HEK293 (cell line): ENCODE measurements around the gene PGP.

ENCODE experiments used
- CTCF ChIP-seq: fragments of 450-650 bp; formaldehyde crosslinking; IDR thresholded peaks from 2 replicates; pipeline ENCODE4 v1.5.1; 2016; ENCODE audit warnings: missing biosample characterization, missing genetic modification characterization
- HOXC10 ChIP-seq: sonication (generic); formaldehyde crosslinking; IDR thresholded peaks from 2 replicates; pipeline ENCODE4 v1.8.1; 2023; ENCODE audit warnings: mild to moderate bottlenecking, missing genetic modification reagents
- YY1 ChIP-seq: fragments of 450-650 bp; formaldehyde crosslinking; IDR thresholded peaks from 2 replicates; pipeline ENCODE4 v1.5.1; 2018; ENCODE audit warnings: missing biosample characterization, missing genetic modification characterization
- ZFP69B ChIP-seq: fragments of 450-650 bp; formaldehyde crosslinking; IDR thresholded peaks from 2 replicates; pipeline ENCODE4 v1.5.1; 2016; ENCODE audit warnings: missing biosample characterization, missing genetic modification characterization
- ZNF18 ChIP-seq: fragments of 450-650 bp; formaldehyde crosslinking; IDR thresholded peaks from 2 replicates; pipeline ENCODE4 v1.5.1; 2016; ENCODE audit warnings: missing biosample characterization, missing genetic modification characterization
- ZNF211 ChIP-seq: fragments of 450-650 bp; formaldehyde crosslinking; IDR thresholded peaks from 2 replicates; pipeline ENCODE4 v1.5.1; 2016; ENCODE audit warnings: low read depth, missing biosample characterization, missing genetic modification characterization
- ZNF302 ChIP-seq: fragments of 450-650 bp; formaldehyde crosslinking; IDR thresholded peaks from 2 replicates; pipeline ENCODE4 v1.5.1; 2016; ENCODE audit warnings: missing biosample characterization, missing genetic modification characterization, low read depth
- ZNF501 ChIP-seq: fragments of 450-650 bp; formaldehyde crosslinking; IDR thresholded peaks from 2 replicates; pipeline ENCODE4 v1.5.1; 2016; ENCODE audit warnings: missing biosample characterization, missing genetic modification characterization
- ZNF776 ChIP-seq: fragments of 450-650 bp; formaldehyde crosslinking; IDR thresholded peaks from 2 replicates; pipeline ENCODE4 v1.5.0; 2017; ENCODE audit warnings: missing biosample characterization, missing genetic modification characterization, borderline replicate concordance
- ZNF792 ChIP-seq: fragments of 450-650 bp; formaldehyde crosslinking; IDR thresholded peaks from 2 replicates; pipeline ENCODE4 v1.5.1; 2016; ENCODE audit warnings: missing biosample characterization, missing genetic modification characterization
- TF ChIP-seq, protein P1 (sequence below): fragments of 450-650 bp; formaldehyde crosslinking; IDR thresholded peaks from 2 replicates; pipeline ENCODE4 v1.5.1; 2016; ENCODE audit warnings: missing biosample characterization, missing genetic modification characterization, low read depth
- TF ChIP-seq, protein P2 (sequence below): fragments of 450-650 bp; IDR thresholded peaks from 2 replicates; pipeline ENCODE4 v1.5.1; 2018; ENCODE audit warnings: missing biosample characterization, missing genetic modification characterization
- TF ChIP-seq, protein P3 (sequence below): fragments of 450-650 bp; formaldehyde crosslinking; conservative IDR thresholded peaks from 2 replicates; pipeline ENCODE4 v1.5.1; 2016; ENCODE audit warnings: low read depth, missing biosample characterization, missing genetic modification characterization
- TF ChIP-seq, protein P4 (sequence below): fragments of 450-650 bp; formaldehyde crosslinking; IDR thresholded peaks from 2 replicates; pipeline ENCODE4 v1.5.0; 2017; ENCODE audit warnings: missing biosample characterization, missing genetic modification characterization, borderline replicate concordance

- TF ChIP-seq ZNF501 (no peak), ZFP69B (tag by site-specific recombination) (no peak), ZNF776 (no peak), CTCF (tag by site-specific recombination) (no peak), ZNF18 (no peak), ZNF302 (tag by site-specific recombination) (no peak), ZNF211 (tag by site-specific recombination) (no peak), YY1 (tag by site-specific recombination) (no peak), ZNF792 (no peak), HOXC10 (no peak)
- TF ChIP-seq, protein P1, sequence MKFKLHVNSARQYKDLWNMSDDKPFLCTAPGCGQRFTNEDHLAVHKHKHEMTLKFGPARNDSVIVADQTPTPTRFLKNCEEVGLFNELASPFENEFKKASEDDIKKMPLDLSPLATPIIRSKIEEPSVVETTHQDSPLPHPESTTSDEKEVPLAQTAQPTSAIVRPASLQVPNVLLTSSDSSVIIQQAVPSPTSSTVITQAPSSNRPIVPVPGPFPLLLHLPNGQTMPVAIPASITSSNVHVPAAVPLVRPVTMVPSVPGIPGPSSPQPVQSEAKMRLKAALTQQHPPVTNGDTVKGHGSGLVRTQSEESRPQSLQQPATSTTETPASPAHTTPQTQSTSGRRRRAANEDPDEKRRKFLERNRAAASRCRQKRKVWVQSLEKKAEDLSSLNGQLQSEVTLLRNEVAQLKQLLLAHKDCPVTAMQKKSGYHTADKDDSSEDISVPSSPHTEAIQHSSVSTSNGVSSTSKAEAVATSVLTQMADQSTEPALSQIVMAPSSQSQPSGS (tag by site-specific recombination): no peak
- TF ChIP-seq, protein P2, sequence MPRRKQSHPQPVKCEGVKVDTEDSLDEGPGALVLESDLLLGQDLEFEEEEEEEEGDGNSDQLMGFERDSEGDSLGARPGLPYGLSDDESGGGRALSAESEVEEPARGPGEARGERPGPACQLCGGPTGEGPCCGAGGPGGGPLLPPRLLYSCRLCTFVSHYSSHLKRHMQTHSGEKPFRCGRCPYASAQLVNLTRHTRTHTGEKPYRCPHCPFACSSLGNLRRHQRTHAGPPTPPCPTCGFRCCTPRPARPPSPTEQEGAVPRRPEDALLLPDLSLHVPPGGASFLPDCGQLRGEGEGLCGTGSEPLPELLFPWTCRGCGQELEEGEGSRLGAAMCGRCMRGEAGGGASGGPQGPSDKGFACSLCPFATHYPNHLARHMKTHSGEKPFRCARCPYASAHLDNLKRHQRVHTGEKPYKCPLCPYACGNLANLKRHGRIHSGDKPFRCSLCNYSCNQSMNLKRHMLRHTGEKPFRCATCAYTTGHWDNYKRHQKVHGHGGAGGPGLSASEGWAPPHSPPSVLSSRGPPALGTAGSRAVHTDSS (tag by site-specific recombination): no peak
- TF ChIP-seq, protein P3, sequence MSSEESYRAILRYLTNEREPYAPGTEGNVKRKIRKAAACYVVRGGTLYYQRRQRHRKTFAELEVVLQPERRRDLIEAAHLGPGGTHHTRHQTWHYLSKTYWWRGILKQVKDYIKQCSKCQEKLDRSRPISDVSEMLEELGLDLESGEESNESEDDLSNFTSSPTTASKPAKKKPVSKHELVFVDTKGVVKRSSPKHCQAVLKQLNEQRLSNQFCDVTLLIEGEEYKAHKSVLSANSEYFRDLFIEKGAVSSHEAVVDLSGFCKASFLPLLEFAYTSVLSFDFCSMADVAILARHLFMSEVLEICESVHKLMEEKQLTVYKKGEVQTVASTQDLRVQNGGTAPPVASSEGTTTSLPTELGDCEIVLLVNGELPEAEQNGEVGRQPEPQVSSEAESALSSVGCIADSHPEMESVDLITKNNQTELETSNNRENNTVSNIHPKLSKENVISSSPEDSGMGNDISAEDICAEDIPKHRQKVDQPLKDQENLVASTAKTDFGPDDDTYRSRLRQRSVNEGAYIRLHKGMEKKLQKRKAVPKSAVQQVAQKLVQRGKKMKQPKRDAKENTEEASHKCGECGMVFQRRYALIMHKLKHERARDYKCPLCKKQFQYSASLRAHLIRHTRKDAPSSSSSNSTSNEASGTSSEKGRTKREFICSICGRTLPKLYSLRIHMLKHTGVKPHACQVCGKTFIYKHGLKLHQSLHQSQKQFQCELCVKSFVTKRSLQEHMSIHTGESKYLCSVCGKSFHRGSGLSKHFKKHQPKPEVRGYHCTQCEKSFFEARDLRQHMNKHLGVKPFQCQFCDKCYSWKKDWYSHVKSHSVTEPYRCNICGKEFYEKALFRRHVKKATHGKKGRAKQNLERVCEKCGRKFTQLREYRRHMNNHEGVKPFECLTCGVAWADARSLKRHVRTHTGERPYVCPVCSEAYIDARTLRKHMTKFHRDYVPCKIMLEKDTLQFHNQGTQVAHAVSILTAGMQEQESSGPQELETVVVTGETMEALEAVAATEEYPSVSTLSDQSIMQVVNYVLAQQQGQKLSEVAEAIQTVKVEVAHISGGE: no peak
- TF ChIP-seq, protein P4, sequence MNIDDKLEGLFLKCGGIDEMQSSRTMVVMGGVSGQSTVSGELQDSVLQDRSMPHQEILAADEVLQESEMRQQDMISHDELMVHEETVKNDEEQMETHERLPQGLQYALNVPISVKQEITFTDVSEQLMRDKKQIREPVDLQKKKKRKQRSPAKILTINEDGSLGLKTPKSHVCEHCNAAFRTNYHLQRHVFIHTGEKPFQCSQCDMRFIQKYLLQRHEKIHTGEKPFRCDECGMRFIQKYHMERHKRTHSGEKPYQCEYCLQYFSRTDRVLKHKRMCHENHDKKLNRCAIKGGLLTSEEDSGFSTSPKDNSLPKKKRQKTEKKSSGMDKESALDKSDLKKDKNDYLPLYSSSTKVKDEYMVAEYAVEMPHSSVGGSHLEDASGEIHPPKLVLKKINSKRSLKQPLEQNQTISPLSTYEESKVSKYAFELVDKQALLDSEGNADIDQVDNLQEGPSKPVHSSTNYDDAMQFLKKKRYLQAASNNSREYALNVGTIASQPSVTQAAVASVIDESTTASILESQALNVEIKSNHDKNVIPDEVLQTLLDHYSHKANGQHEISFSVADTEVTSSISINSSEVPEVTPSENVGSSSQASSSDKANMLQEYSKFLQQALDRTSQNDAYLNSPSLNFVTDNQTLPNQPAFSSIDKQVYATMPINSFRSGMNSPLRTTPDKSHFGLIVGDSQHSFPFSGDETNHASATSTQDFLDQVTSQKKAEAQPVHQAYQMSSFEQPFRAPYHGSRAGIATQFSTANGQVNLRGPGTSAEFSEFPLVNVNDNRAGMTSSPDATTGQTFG (tag by site-specific recombination): no peak
These were observed 51.3 kb downstream of the PGP start for GRCh38 chr16:2163211-2163881.
